ENCODE data around the gene SSH3. TPM values are rescaled to one million over a fixed set of nuclear protein-coding genes. Genes with fewer than 3 reads are reported as not detected.

Gene SSH3
- polyA plus RNA-seq, 1 of the 3 experiments (the other 2 are of a cell fraction): 13.5 TPM

DNA sequence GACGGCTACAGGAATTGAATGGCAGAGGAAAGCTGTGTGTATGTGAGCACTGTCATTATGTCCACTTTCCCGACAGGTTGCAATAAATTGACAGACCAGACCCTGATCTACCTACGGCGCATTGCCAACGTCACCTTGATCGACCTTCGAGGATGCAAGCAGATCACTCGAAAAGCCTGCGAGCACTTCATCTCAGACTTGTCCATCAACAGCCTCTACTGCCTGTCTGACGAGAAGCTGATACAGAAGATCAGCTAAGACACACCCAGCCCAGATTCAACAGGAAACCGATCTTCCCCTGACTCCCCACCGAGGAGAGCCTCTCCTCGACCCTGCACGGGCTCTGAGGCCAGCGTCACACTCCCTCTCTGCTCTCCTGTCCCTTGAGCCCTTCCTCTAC lies 48.5 kb upstream of the SSH3 start:
- H3K4me2 ChIP-seq: no peak overlapping the region
- H3K9ac ChIP-seq: no peak overlapping the region
- TF ChIP-seq TCF12 (IDR thresholded peaks at IDR 0.05): no peak
- TF ChIP-seq, protein P1, sequence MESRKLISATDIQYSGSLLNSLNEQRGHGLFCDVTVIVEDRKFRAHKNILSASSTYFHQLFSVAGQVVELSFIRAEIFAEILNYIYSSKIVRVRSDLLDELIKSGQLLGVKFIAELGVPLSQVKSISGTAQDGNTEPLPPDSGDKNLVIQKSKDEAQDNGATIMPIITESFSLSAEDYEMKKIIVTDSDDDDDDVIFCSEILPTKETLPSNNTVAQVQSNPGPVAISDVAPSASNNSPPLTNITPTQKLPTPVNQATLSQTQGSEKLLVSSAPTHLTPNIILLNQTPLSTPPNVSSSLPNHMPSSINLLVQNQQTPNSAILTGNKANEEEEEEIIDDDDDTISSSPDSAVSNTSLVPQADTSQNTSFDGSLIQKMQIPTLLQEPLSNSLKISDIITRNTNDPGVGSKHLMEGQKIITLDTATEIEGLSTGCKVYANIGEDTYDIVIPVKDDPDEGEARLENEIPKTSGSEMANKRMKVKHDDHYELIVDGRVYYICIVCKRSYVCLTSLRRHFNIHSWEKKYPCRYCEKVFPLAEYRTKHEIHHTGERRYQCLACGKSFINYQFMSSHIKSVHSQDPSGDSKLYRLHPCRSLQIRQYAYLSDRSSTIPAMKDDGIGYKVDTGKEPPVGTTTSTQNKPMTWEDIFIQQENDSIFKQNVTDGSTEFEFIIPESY (IDR thresholded peaks at IDR 0.05; ENCODE audit: borderline replicate concordance, low read depth): no peak
- TF ChIP-seq, protein P2, sequence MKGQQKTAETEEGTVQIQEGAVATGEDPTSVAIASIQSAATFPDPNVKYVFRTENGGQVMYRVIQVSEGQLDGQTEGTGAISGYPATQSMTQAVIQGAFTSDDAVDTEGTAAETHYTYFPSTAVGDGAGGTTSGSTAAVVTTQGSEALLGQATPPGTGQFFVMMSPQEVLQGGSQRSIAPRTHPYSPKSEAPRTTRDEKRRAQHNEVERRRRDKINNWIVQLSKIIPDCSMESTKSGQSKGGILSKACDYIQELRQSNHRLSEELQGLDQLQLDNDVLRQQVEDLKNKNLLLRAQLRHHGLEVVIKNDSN (IDR thresholded peaks at IDR 0.05; ENCODE audit: borderline replicate concordance, low read depth): no peak
- no peak overlapping the region for H3K4me3 ChIP-seq (ENCODE audit: low read depth in 2 of 2, low read length in 1 of 2)
- H3K79me2 ChIP-seq (ENCODE audit: insufficient read depth): no peaks in the 10 kb centered on the region
- no peak overlapping the region for H2AFZ ChIP-seq (ENCODE audit: low read depth)
- ChIA-PET POLR2A (interaction anchor here (0.9 kb wide), 1 partner anchor 9 kb away, joined by 3 read pairs; no protein-coding TSS in a partner anchor), CTCF (interaction anchor here (1.1 to 1.4 kb wide), 2 partner anchors 96 to 137 kb away, joined by 3 to 4 read pairs; partner anchors contain the start of gene RAD9A)
- H3K9me2 ChIP-seq: no peaks in the 10 kb centered on the region
- peaks cover 46 to 75% of the 10 kb centered on the region in 2 experiments for H3K36me3 ChIP-seq (replicated peaks in 1 of 2; ENCODE audit: control insufficient read depth in 1 of 2, insufficient read depth in 2 of 2, low read length in 1 of 2)
- no peaks in the 10 kb centered on the region for H3K27me3 ChIP-seq (ENCODE audit: insufficient read depth)
- no peaks in the 10 kb centered on the region for H3K4me1 ChIP-seq (ENCODE audit: control insufficient read depth in 1 of 2, insufficient read depth in 2 of 2, low read depth in 1 of 2, low read length in 1 of 2)
- no peaks in the 10 kb centered on the region for H4K20me1 ChIP-seq (ENCODE audit: insufficient read depth)
- no peak overlapping the region for H3K27ac ChIP-seq (ENCODE audit: low read depth in 2 of 2, low read length in 1 of 2)
- peaks cover 13% of the 10 kb centered on the region for H3F3A ChIP-seq (replicated peaks; ENCODE audit: insufficient read depth)
- no peaks in the 10 kb centered on the region for H3K9me3 ChIP-seq
- no peak for DNase-seq
- WGBS (ENCODE audit: low lambda C conversion rate): 93% methylated on average over 15 of the region's 15 CpGs

DNA sequence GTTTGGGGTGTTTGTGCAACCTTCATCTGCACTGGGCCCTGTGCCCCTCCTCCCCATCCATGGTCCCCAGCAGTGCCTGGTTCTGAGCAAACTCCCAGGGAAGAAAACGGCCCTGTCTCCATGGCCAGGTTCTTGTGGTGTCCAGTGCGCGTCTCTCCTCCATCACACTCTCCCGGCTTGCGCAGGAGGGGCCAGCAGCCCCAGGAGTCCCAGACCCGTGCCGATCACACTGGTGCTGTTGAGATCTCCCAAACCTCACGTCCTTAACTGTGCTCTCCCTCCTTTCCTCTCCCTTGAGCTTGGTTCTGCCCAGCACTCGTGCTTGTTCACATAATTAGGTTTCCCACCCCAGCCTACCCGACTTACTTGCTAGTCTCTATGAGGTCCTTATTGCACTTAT lies 48.0 kb upstream of the SSH3 start:
- TF ChIP-seq NFIC (IDR thresholded peaks at IDR 0.05; ENCODE audit: borderline replicate concordance): no peak
- TF ChIP-seq, protein P3, sequence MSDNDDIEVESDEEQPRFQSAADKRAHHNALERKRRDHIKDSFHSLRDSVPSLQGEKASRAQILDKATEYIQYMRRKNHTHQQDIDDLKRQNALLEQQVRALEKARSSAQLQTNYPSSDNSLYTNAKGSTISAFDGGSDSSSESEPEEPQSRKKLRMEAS (IDR thresholded peaks at IDR 0.05; ENCODE audit: low read depth): no peak
- TF ChIP-seq SIN3A (IDR thresholded peaks at IDR 0.05; ENCODE audit: borderline replicate concordance, low read depth, low read length): no peak
- no peak for TF ChIP-seq RCOR1 (IDR thresholded peaks at IDR 0.05; ENCODE audit: low read length)
- TF ChIP-seq RAD21 (IDR thresholded peaks at IDR 0.05; ENCODE audit: low read length): no peak
- no peak for TF ChIP-seq SMC3 (IDR thresholded peaks at IDR 0.05; ENCODE audit: low read depth, low read length)
- TF ChIP-seq, protein P4, sequence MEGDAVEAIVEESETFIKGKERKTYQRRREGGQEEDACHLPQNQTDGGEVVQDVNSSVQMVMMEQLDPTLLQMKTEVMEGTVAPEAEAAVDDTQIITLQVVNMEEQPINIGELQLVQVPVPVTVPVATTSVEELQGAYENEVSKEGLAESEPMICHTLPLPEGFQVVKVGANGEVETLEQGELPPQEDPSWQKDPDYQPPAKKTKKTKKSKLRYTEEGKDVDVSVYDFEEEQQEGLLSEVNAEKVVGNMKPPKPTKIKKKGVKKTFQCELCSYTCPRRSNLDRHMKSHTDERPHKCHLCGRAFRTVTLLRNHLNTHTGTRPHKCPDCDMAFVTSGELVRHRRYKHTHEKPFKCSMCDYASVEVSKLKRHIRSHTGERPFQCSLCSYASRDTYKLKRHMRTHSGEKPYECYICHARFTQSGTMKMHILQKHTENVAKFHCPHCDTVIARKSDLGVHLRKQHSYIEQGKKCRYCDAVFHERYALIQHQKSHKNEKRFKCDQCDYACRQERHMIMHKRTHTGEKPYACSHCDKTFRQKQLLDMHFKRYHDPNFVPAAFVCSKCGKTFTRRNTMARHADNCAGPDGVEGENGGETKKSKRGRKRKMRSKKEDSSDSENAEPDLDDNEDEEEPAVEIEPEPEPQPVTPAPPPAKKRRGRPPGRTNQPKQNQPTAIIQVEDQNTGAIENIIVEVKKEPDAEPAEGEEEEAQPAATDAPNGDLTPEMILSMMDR (IDR thresholded peaks at IDR 0.05): no peak
- no peak for TF ChIP-seq RXRA (IDR thresholded peaks at IDR 0.05; ENCODE audit: borderline replicate concordance, low read depth)
- no peak for TF ChIP-seq EZH2phosphoT487 (IDR thresholded peaks at IDR 0.05; ENCODE audit: borderline replicate concordance, low read depth)
- no peak for TF ChIP-seq TAF1 (IDR thresholded peaks at IDR 0.05; ENCODE audit: borderline replicate concordance, low read depth, low read length)
- TF ChIP-seq ELF1 (IDR thresholded peaks at IDR 0.05): no peak
- no peak for TF ChIP-seq MXI1 (IDR thresholded peaks at IDR 0.05; ENCODE audit: low read depth, low read length)
- TF ChIP-seq TEAD4 (IDR thresholded peaks at IDR 0.05; ENCODE audit: borderline replicate concordance, insufficient read depth): no peak
- TF ChIP-seq TCF12 (IDR thresholded peaks at IDR 0.05): no peak
- TF ChIP-seq, protein P2 (IDR thresholded peaks at IDR 0.05; ENCODE audit: borderline replicate concordance, low read depth): no peak
- TF ChIP-seq NRF1 (IDR thresholded peaks at IDR 0.05; ENCODE audit: low read depth, low read length): no peak
- TF ChIP-seq, protein P5, sequence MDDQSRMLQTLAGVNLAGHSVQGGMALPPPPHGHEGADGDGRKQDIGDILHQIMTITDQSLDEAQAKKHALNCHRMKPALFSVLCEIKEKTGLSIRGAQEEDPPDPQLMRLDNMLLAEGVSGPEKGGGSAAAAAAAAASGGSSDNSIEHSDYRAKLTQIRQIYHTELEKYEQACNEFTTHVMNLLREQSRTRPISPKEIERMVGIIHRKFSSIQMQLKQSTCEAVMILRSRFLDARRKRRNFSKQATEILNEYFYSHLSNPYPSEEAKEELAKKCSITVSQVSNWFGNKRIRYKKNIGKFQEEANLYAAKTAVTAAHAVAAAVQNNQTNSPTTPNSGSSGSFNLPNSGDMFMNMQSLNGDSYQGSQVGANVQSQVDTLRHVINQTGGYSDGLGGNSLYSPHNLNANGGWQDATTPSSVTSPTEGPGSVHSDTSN (IDR thresholded peaks at IDR 0.05): no peak
- no peak for TF ChIP-seq FOSL2 (IDR thresholded peaks at IDR 0.05; ENCODE audit: borderline replicate concordance, low read depth)
- CTCF ChIA-PET: interaction anchor here (1.2 to 1.4 kb wide), 3 partner anchors 11 to 136 kb away, joined by 3 to 4 read pairs (median 3); partner anchors contain the start of gene RAD9A
- Histone ChIP-seq H3F3A (replicated peaks; ENCODE audit: insufficient read depth) (peaks cover 13% of the 10 kb centered on the region), H3K36me3 (replicated peaks in 1 of 2; ENCODE audit: control insufficient read depth in 1 of 2, insufficient read depth in 2 of 2, low read length in 1 of 2) (peaks cover 46 to 70% of the 10 kb centered on the region in 2 experiments), H3K9me2 (no peaks in the 10 kb centered on the region), H4K20me1 (ENCODE audit: insufficient read depth) (no peaks in the 10 kb centered on the region), H3K79me2 (ENCODE audit: insufficient read depth) (no peaks in the 10 kb centered on the region), H3K9me3 (no peaks in the 10 kb centered on the region), H3K4me1 (ENCODE audit: control insufficient read depth in 1 of 2, insufficient read depth in 2 of 2, low read depth in 1 of 2, low read length in 1 of 2) (no peaks in the 10 kb centered on the region), H2AFZ (ENCODE audit: low read depth) (no peak overlapping the region), H3K27me3 (ENCODE audit: insufficient read depth) (no peaks in the 10 kb centered on the region), H3K4me2 (no peak overlapping the region), H3K9ac (no peak overlapping the region), H3K27ac (ENCODE audit: low read depth in 2 of 2, low read length in 1 of 2) (no peak overlapping the region), H3K4me3 (ENCODE audit: low read depth in 2 of 2, low read length in 1 of 2) (no peak overlapping the region)
- WGBS (ENCODE audit: low lambda C conversion rate): 91% methylated on average over 10 of the region's 10 CpGs
- no peak for DNase-seq
- POLR2A ChIA-PET: no interaction called here
